GM19468 (cell line): ENCODE measurements around the gene BOC.

Experiments used
- ATAC-seq: cut with Tn5 transposase; IDR thresholded peaks from one replicate; pipeline ENCODE4 v1.9.1; 2021; ENCODE audit warnings: mild to moderate bottlenecking, moderate library complexity, moderate number of reproducible peaks; ENCODE audit not compliant: unreplicated experiment; ENCODE audit errors: extremely low read depth

BOC gene

GRCh38 chr3:113222451-113223086 lies 11.2 kb downstream of the BOC start:
- no peak for ATAC-seq

DNA sequence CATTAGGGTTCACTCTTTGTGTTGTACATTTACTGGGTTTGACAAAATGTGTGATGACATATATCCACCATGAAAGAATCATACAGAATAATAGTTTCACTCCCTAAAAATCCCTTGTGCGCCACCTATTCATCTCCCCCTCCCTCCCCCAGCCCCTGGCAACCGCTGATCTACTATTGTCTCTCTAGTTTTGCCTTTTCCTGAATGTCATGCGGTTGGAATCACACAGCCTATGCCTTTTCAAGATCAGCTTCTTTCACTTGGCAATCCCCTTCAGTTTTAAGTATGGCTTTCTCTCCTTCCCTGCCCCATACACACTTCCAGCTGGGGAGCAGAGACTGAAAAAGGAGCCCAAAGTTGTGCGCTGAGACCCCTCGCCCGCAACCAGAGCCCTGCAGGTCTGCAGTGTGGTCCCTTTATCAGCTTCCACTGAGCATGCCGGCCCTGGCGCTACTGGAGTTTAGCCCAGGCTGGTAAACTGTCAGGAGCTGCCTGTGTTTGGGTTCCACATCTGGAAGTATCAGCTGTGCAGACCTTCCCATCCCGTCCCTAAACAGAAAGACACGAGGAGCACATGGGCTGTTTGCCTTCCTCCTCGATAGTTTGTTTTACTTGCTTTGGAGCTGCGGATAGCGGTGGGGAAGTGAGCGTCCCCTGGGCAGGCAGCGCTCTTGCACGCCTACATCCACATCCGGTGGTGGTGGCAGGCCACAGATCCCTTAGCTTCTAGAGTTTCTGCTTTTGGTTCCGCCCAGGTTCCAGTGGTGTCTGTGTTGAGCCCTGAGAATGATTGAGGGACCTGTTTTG lies 12.3 kb downstream of the BOC start:
- ATAC-seq = no peak

- no peak for ATAC-seq
These were observed 13.9 kb downstream of the BOC start for GRCh38 chr3:113225286-113225685.

DNA sequence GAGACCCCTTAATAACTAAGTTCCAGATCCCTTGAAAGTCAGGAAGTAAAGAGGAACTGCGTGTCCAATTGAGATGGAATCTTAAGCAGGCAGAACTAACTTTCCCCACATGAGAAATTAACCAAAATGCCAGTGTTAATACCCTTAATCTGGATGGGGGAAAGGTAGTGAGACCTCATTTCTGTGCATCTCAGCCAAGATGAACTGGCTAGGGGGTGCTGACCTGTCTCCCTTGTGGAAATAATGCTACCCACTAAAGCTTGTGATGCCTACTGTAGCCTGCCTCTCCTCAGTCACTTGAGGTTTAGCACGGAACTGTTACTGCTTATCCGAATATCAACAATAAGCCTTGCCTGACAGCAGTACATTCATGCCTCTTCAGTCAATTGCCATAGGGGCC lies 15.1 kb downstream of the BOC start:
- ATAC-seq = no peak

DNA sequence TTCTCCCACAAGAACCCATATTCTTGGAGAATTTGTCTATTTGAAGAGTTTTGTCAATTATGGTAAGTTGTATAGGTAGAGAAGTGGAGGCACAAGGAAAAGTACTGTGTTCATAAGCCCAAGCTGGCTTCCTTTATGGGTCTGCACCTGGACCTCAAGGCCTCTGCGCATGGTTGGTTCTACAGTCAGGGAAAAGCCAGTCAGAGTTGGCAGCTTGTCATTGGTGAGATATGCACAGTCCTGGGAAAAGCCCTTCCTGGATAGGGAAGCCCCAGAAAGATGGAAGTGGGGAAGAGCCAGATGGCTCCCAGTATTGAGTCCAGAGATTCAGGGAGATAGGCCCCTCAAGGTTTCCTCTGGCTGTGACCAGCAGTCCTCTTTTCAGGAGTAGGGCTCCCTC lies 15.8 kb downstream of the BOC start:
- ATAC-seq = no peak

DNA sequence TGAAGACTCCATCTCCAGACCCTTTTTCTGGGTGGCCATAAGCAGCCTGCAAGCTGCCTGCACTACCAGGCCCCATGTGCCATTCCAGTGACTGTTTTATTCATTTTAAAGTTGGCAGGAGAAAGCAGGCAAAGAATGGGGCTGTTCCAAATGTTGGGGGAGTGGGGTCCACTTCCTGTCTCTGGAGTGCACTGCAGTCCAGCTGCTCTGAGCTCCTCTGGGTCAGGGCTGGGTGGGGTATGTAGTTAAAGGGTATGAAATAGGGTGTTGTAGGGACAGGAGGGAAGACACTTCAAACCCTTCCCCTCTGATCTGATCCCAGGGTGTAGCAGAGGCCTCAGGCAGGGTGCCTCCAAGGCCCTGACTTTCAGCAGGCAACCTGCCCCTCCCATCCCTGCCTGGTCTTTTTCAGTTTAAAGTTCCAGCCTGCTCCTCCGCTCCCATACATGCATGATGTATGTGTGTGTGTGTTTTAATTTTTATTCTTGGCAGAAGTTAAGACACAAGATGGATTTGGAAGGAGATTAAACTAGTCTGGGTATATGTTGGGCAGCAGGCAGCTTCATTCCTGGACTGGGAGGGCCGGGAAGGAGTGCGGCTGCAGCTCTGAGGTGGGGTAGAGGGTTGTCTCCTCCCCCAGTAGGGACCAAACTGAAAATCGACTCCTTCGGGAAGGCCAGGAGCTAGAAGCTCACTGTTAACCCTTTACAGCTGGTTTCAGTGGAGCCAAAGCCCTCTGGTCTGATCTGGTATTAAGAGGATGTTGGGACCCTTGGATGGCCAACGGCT lies 17.3 kb downstream of the BOC start:
- no peak for ATAC-seq

DNA sequence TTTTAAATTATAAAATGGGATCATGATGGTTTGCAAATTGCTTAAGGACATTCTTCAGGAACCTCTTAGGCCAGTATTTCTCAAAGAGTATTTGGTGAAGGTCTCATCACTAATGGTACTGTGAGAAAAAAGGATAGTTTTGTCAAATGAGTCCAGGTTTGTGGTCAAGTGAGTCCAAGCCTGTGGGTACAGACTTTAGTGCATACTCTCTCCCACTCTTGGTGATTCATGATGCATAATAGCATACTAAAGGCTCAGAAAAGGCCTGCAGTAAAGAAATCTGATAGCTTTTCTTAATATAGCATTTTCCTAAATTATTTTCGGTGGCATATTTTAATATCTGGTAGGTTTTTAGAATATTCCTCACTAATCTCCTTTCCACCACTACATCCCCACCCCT lies 20.0 kb downstream of the BOC start:
- ATAC-seq = no peak

GRCh38 chr3:113231827-113232253 lies 20.5 kb downstream of the BOC start:
- ATAC-seq = no peak

GRCh38 chr3:113232342-113232741 lies 21.0 kb downstream of the BOC start:
- ATAC-seq = no peak

DNA sequence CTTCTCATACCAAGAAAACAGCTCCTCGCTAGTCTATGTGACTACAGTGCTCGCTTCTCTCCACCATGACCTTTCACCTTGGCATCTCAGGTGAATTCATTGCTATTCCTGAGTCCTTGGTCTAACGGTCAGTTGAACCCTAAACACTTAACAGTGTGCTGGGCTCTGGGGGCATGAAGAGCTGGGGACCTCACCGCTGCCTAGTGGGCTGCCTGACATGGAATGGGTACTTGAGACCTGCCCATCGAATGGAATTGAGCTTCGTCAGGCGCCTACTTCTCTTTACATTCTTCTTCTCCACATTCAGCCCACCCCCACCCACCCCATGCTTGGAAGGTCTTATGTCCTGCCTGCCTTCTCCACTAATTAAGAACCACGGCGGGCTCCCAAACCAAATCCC lies 22.1 kb downstream of the BOC start:
- no peak for ATAC-seq

DNA sequence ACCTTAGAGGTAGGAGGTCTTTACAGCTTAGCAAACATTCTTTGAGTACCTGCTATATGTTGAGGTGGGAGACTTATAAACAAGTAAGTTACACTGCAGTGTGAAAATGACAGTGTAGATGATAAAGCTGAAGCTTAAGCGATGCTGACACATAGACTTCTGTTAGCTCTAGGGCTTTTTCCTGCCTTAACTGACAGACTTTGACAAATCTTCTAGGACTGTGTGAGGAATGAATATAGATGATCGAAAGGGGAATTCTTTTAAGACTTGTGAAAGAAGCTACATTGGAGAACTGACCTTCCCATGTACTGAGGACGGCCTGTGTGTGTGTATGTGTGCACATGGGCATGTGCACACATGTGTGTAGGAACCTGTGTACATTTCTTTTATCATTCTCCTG lies 22.7 kb downstream of the BOC start:
- no peak for ATAC-seq

DNA sequence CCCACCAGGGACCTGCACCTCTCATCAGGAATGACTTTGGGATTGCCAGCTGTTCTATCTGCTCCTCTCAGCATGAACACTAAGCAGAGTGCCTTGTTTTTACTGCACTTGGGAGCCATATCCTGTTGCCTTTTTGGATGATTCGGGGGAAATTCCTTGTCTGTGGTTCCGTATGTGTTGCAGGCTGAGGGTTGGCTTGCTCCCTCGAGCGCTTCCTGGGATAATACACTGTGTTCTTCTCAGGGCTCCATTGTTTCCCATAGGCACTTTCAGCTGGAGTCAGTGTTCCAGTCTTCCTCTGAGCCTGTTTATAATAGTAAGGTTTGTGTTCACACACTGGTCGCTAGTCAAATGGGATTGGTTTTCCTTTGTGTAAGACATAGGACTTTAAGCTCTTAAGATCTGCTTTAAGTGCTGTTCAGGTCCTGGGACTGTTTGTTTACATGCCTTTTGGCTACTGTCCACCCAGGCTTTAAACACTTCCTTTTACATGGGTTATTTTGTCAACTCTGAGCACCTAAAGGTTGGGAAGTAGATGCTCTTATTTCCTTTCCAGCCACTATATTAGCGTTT lies 23.4 kb downstream of the BOC start:
- no peak for ATAC-seq

- ATAC-seq = no peak
These were observed 27.1 kb downstream of the BOC start for GRCh38 chr3:113238503-113238902.

- ATAC-seq = no peak
These were observed 29.5 kb downstream of the BOC start for GRCh38 chr3:113240841-113241240.

DNA sequence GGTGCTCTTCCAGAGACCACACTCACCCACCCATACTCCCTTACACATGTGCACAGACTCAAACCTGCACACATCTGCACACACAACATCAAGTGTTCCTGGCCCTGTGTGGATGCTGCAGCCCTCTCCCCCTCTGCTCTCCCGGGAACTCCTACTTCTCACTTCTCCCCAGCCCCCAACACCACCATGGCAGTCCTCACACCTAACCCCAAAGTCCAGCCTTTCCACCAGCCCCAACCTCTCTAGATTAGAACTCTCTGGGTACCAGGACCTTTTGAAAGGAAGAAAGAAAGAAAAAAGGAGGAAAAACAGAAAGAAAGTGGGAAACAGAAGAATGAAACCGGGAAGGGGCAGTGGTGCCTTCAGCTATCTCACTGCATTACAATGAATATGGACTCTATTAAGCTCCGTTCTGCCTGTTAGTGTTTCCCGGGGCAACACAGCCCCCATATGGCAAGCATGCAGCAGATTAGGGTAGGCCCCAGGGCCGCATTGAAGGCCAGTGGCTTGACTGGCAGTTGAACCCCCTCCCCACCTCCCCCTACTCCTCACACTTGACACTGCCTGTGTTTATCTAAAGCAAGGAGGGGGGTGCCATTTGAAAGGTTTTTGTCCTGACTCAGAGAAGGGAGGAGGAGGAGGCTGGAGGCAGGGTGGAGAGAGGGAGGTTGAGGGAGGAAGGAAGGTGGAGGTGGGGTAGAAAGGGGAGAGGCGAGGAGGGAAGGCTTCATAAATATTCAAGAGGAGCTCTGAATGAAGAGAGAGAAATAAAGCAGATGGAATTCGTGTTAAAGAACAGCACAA lies 30.1 kb downstream of the BOC start:
- ATAC-seq = no peak

DNA sequence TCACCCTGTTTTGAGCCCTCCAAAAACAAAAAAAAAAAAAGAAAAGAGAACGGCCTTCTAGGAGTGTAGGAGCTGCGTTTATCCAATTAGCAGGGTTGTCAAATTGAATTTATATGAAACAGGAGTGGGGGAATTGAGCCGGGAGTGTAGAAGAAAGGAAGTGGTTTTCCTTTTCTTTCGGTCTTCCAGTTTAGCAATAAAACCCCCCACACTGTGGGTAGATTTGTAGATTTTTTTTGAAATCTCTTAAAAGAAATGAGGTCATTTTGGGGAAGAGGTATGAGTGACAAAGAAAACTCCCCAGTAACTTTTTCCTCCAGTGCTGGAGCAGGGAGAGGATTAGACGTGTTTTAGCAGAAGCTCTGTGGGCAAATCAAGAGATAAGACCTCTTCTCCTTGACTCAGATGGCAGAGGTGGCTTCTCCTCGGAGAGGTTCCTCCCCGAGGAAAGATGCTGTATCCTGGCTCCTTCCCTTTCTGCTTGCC lies 30.8 kb downstream of the BOC start:
- ATAC-seq = no peak

DNA sequence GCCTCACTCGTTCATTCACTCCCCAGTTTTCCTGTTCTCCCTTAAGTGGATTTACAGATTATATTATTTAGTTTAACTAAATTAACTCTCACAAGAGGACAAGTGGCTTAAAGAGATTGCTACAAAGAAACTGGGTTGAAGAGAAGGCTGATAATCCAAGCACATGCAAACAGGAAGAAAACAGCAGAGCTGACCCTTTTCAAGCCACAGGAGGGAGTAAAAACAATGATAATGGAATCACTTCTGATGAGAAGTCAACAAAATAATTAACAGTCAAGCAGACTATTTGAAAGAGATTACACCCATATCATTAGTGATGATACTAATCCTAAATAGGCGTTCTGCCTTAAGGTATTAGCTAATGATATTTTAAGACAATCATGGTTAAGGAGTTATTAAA lies 31.7 kb downstream of the BOC start:
- ATAC-seq = no peak

GRCh38 chr3:113243846-113244245 lies 32.5 kb downstream of the BOC start:
- no peak for ATAC-seq

- ATAC-seq = no peak
These were observed 34.4 kb downstream of the BOC start for GRCh38 chr3:113245761-113246161.

DNA sequence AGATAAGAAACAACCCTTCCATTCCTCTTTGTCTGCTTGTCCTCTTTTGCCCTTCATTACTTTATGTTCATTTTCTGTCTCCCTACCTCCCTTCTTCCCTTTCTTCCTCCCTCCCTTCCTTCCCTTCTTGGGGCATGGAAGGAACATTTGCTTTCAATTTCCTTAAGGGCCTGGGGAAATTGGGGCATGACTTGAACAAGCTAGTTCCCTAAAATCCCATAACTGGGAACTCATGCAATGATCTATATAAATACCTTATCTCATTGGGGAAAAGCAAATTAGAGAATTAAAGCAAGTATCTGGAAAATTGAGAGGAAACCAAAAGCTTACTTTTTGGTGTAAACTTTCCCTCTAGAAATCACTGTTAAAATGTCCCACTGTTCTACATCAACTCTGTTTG lies 35.7 kb downstream of the BOC start:
- no peak for ATAC-seq
